ENCODE results near the gene KRT7.
"Not testable (repeated sequence)": the region's sequence is repeated elsewhere in the genome, so short reads cannot be mapped to it uniquely, and the experiment has no call there.

KRT7 gene

GRCh38 chr12:52231305-52232202, 1.5 kb upstream of the KRT7 start:
- no peak for DNase-seq

GRCh38 chr12:52232203-52232673, 805 bp upstream of the KRT7 start:
- no peak for DNase-seq

GRCh38 chr12:52233462-52234207, 592 bp downstream of the KRT7 start:
- DNase-seq = no peak

GRCh38 chr12:52234223-52234810, 1.3 kb downstream of the KRT7 start:
- DNase-seq = no peak

- DNase-seq = no peak
These were observed 2.1 kb downstream of the KRT7 start for GRCh38 chr12:52235001-52235764.

- DNase-seq = no peak
These were observed 2.8 kb downstream of the KRT7 start for GRCh38 chr12:52235822-52236361.

GRCh38 chr12:52236386-52237050, 3.5 kb downstream of the KRT7 start:
- DNase-seq = no peak

- DNase-seq = no peak
These were observed 5.3 kb downstream of the KRT7 start for GRCh38 chr12:52238207-52238840.

- DNase-seq = no peak
These were observed 6.0 kb downstream of the KRT7 start for GRCh38 chr12:52238916-52239646.

- DNase-seq = no peak
These were observed 6.7 kb downstream of the KRT7 start for GRCh38 chr12:52239767-52240166.

- DNase-seq = not testable (repeated sequence)
These were observed 7.2 kb downstream of the KRT7 start for GRCh38 chr12:52240247-52240646.

- no peak for DNase-seq
These were observed 8.3 kb downstream of the KRT7 start for GRCh38 chr12:52241205-52241842.

GRCh38 chr12:52242442-52243258, 9.6 kb downstream of the KRT7 start:
- DNase-seq = no peak

GRCh38 chr12:52243259-52243855, 10.3 kb downstream of the KRT7 start:
- DNase-seq = no peak

- peak; percentile 89 for DNase-seq
These were observed 11.0 kb downstream of the KRT7 start for GRCh38 chr12:52243856-52244614.

GRCh38 chr12:52244615-52244994, 11.6 kb downstream of the KRT7 start:
- DNase-seq = no peak

- no peak for DNase-seq
These were observed 12.4 kb downstream of the KRT7 start for GRCh38 chr12:52245259-52245961.
